SKM-1 (cell line): Measurements from ENCODE around the gene PLXNA4.

Source experiments
- DNase-seq: peaks from one replicate; lab custom pipeline; 2025; ENCODE audit not compliant: unreplicated experiment; lab: John Stamatoyannopoulos, UW

PLXNA4 gene

GRCh38 chr7:132423594-132424200, 152.6 kb downstream of the PLXNA4 start:
- no peak for DNase-seq

GRCh38 chr7:132422502-132423111, 153.7 kb downstream of the PLXNA4 start:
- no peak for DNase-seq

DNA sequence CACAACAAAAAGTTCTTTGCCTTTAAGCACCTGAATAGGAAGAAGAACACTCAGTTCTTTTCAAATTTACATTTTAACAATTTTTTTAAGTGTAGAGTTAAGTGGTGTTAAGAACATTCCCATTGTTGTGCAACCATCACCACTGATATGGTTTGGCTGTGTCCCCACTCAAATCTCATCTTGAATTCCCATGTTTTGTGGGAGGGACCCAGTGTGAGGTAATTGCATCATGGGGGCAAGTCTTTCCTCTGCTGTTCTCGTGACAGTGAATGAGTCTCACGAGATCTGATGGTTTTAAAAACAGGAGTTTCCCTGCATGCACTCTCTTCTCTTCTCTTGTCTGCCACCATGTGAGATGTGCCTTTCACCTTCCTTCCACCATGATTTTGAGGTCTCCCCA, 155.7 kb downstream of the PLXNA4 start:
- no peak for DNase-seq

DNA sequence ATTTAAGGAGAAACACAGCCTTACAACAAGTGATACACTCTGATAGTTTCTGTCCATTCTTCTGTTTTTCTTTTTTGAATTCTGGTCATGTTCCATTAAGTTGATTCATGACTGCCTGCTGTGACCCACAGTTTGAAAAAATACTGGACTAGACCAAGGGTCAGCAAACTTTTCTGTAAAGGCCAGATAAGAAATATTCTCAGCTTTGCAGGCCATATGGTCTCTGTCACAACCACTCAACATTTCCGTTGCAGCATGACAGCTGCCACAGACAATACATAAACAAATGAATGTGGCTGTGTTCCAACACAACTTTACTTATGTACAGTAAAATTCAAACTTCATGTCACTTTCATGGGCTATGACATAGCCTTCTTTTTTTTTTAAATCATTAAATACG, 156.7 kb downstream of the PLXNA4 start:
- DNase-seq = no peak

GRCh38 chr7:132418840-132419239, 157.4 kb downstream of the PLXNA4 start:
- DNase-seq = no peak

DNA sequence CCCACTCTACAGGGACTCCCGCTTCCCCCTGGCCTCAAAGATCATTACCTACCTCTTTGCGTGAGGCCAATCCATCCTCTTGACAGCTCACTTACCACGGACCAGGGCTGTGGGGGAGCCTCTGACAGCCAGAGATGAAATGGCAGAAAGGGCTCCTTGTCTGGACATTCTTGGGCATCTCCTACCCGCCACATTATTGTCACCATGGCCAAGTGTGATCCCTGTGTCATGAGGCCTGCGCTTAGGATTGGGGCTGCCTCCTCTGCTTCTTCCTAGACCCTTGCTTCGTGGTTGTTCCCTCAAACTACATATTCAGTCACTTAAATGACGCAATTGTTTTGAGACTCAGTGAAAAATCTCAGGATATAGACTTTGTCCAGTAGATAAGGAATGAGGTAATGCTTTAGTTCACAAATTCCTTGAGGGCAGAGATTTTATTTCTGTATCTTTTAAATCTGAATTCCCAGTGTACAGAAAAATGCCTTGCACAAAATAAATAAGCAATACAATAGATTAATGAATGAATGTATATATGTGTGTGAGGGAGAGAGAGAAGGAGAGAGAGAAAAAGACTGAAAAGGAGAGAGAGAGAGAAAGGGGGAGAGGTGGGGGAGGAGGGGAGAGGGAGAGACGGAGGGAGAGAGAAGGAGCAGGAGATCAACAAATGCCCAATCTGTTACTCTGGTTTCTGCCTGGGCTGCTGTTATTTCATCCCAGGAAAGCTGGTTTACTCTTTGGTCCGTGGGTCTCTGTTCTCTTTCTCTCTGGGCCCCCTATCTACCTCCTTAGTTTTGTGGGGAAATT, 159.0 kb downstream of the PLXNA4 start:
- DNase-seq = no peak

DNA sequence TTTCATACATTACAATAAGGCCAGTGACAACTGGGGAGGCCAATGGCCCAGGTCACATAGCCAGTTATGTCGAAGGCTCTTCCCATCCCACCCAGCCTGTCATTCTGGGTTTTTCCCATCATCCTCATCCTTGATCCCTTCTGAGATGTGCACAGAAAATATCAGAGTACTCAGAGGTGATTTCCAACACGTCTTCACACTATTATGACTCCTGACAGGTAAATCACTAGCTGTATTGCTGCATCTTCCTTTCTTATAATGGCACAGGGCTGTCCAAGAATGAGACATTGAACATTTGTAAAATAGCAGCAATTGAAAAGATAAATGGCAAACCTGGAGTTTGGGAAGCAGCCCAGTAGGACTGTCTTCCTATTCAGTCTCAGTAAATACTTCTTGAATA, 159.9 kb downstream of the PLXNA4 start:
- DNase-seq = no peak

GRCh38 chr7:132415259-132415658, 161.0 kb downstream of the PLXNA4 start:
- DNase-seq = no peak

DNA sequence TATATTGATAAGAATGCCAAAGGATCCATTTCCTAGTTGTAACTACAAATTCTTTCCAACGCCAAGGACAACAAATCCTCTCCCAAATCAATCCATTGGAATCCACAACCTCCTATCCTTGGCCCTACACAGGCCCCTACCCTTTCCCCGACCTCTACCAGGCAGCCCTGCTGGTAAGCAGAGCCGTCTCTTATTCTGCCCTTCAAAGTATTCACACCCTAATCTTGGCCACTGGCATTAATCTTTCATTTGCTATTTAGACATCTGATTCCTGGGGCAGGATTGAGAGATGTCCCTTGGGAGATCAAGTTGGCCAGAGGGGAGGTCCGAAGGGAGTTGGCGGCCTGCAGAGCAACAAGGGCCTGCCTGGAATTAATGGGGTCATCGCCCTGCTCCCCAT, 161.4 kb downstream of the PLXNA4 start:
- no peak for DNase-seq

- DNase-seq = no peak
Observed at GRCh38 chr7:132412435-132412834, 163.8 kb downstream of the PLXNA4 start.

DNA sequence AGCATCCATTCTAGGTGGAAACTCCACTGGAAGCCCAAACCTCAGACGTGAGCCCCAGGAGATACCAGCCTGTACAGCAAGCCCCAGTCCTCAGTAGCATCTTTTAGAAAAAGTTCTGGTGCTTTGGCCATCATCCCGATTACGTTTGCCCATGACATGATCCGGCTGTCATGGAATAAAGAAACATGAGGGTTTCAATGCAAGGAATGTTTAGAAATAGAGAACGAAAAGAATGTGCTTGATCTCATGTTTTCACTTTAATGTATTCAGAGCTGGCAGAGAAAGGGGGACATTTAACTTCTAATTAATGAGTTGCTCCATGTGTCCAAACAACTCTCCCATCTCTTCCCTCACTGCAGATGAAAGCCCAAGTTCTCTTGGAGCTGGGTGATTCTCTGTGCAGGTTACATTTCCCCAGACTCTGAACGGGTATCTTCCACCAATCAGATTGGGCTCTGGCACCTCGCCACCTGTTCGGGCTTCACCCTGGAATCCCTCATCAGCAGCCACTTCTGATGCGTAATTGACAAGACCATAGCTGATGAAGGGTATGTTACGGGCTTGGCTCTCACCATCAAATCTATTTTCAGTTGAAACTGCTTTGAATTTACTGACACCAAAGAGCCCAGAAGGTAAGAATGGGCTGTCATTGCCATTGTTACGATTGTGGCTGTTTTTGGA, 165.3 kb downstream of the PLXNA4 start:
- no peak for DNase-seq

- no peak for DNase-seq
Observed at GRCh38 chr7:132410385-132410784, 165.9 kb downstream of the PLXNA4 start.

GRCh38 chr7:132407764-132408163, 168.5 kb downstream of the PLXNA4 start:
- DNase-seq = no peak

DNA sequence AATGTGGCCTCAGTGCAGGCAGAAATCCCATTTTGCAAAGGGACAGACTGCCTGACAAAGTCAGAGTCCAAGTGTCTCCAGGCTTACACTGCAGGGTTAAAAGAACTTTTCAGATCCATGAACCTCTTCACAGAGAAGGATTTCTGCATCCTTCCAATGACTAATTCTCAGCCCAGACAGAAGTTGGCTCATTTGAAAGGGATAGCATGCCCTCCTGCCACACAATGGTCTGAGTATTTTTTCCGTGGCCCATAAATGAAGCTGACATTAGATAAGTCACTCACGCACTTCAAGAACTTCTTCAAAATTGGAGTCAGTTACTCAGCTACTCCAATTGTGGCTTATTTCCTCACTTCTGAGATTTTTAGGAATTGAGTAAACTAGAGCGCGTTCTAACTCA, 170.2 kb downstream of the PLXNA4 start:
- DNase-seq = no peak

GRCh38 chr7:132404261-132404660, 172.0 kb downstream of the PLXNA4 start:
- DNase-seq = no peak

- DNase-seq = no peak
Observed at GRCh38 chr7:132403465-132404110, 172.7 kb downstream of the PLXNA4 start.

- no peak for DNase-seq
Observed at GRCh38 chr7:132402751-132403245, 173.5 kb downstream of the PLXNA4 start.

DNA sequence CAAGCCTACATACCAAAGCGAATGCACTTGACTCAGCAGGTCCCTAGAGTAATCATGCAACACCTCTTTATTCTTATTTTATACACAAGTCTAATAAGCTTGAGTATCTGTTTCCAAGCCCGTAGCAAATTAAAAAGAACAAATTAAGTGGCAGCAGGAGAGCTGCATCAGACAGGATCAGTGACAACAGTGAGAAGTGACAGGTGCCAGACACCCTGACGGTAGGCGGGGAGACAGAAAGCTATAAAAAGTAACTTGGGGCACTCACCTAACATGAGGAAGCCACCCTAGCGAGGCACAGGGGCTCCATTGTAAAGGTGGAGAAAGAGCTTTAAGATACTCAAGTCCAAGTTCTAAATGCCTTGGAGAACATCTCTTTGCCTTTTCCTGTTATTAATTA, 174.2 kb downstream of the PLXNA4 start:
- no peak for DNase-seq

GRCh38 chr7:132400561-132401142, 175.6 kb downstream of the PLXNA4 start:
- DNase-seq = no peak

DNA sequence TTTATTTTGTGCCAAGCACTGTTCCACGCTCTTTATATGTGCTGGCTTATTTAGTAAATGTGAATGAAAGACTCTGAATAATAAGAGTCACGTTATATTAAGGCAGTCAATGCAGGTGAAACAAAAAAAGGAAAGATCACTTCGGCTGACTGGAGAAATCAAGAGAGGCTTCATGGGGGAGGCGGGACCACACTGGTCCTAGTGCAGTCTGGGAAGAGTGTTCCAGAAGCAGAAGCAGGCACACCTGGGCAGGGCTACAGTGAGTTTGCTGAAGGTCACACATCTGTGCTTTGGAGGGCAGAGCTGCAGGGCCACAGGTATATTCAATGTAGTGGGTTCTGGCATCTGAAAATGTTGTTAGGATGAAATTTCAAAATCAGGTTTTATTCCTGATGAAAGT, 176.9 kb downstream of the PLXNA4 start:
- no peak for DNase-seq
